Measurements from ENCODE around the gene TAF1A.

The TAF1A gene

GRCh38 chr1:222539951-222540597 lies 49.7 kb downstream of the TAF1A start:
- Mint-ChIP-seq H3K27me3 (peaks cover 2 to 14% of the 10 kb centered on the region in 2 donors), H3K4me1 (no peaks in the 10 kb centered on the region), H3K36me3 (no peaks in the 10 kb centered on the region), H3K4me3 (no peak overlapping the region), H3K27ac (no peak overlapping the region), H3K9me3 (no peaks in the 10 kb centered on the region)
- DNase-seq (no peak), ATAC-seq (replicated peaks) (no peak)

- ATAC-seq (replicated peaks): no peak
These were observed 54.3 kb downstream of the TAF1A start for GRCh38 chr1:222535455-222535854.

GRCh38 chr1:222530852-222531251 lies 58.9 kb downstream of the TAF1A start:
- ATAC-seq (replicated peaks) (no peak), DNase-seq (no peak)
- Mint-ChIP-seq H3K27me3 (peaks cover 0 to 3% of the 10 kb centered on the region in 2 donors), H3K9me3 (peaks cover 3 to 5% of the 10 kb centered on the region in 2 donors), H3K4me1 (no peaks in the 10 kb centered on the region), H3K27ac (no peak overlapping the region), H3K4me3 (no peak overlapping the region), H3K36me3 (peaks cover 0 to 8% of the 10 kb centered on the region in 2 donors)

More at GRCh38 chr1:222535455-222535854, 54.3 kb downstream of the TAF1A start:
- Mint-ChIP-seq H3K9me3 (no peaks in the 10 kb centered on the region), H3K4me1 (no peaks in the 10 kb centered on the region), H3K36me3 (no peaks in the 10 kb centered on the region), H3K27me3 (peaks cover 0 to 3% of the 10 kb centered on the region in 2 donors), H3K4me3 (no peak overlapping the region), H3K27ac (no peak overlapping the region)
- DNase-seq: no peak

- DNase-seq (no peak), ATAC-seq (replicated peaks) (no peak)
- peaks cover 0 to 8% of the 10 kb centered on the region in 2 donors for H3K36me3 Mint-ChIP-seq
- H3K27me3 Mint-ChIP-seq: peaks cover 3 to 7% of the 10 kb centered on the region in 2 donors
- no peak overlapping the region for H3K27ac Mint-ChIP-seq
- no peaks in the 10 kb centered on the region for H3K4me1 Mint-ChIP-seq
- no peak overlapping the region for H3K4me3 Mint-ChIP-seq
- H3K9me3 Mint-ChIP-seq: peaks cover 3 to 5% of the 10 kb centered on the region in 2 donors
These were observed 59.8 kb downstream of the TAF1A start for GRCh38 chr1:222529916-222530315.

- Mint-ChIP-seq H3K9me3 (peaks cover 3 to 5% of the 10 kb centered on the region in 2 donors), H3K27me3 (peaks cover 3 to 7% of the 10 kb centered on the region in 2 donors), H3K4me3 (no peak overlapping the region)
These were observed 60.6 kb downstream of the TAF1A start for GRCh38 chr1:222529181-222529580.

GRCh38 chr1:222525951-222526350 lies 63.8 kb downstream of the TAF1A start:
- ATAC-seq (replicated peaks): no peak
- Mint-ChIP-seq H3K9me3 (peaks cover 3 to 5% of the 10 kb centered on the region in 2 donors), H3K36me3 (peaks cover 0 to 8% of the 10 kb centered on the region in 2 donors), H3K27me3 (peaks cover 0 to 7% of the 10 kb centered on the region in 2 donors), H3K4me1 (no peaks in the 10 kb centered on the region), H3K4me3 (no peak overlapping the region), H3K27ac (no peak overlapping the region)
- DNase-seq: no peak

More at GRCh38 chr1:222529181-222529580, 60.6 kb downstream of the TAF1A start:
- Mint-ChIP-seq H3K36me3 (peaks cover 0 to 8% of the 10 kb centered on the region in 2 donors), H3K4me1 (no peaks in the 10 kb centered on the region), H3K27ac (no peak overlapping the region)
- ATAC-seq (replicated peaks): no peak
- DNase-seq: no peak

GRCh38 chr1:222523852-222524251 lies 65.9 kb downstream of the TAF1A start:
- DNase-seq (no peak), ATAC-seq (replicated peaks) (no peak)
- H3K4me1 Mint-ChIP-seq: no peaks in the 10 kb centered on the region
- peaks cover 0 to 8% of the 10 kb centered on the region in 2 donors for H3K36me3 Mint-ChIP-seq
- no peak overlapping the region for H3K4me3 Mint-ChIP-seq
- peaks cover 3 to 5% of the 10 kb centered on the region in 2 donors for H3K9me3 Mint-ChIP-seq
- H3K27ac Mint-ChIP-seq: no peak overlapping the region
- H3K27me3 Mint-ChIP-seq: peaks cover 0 to 7% of the 10 kb centered on the region in 2 donors

- Mint-ChIP-seq H3K4me3 (no peak overlapping the region), H3K36me3 (peaks cover 0 to 1% of the 10 kb centered on the region in 2 donors), H3K9me3 (peaks cover under 1 to 1% of the 10 kb centered on the region in 2 donors), H3K4me1 (no peaks in the 10 kb centered on the region), H3K27me3 (peaks cover 0 to 7% of the 10 kb centered on the region in 2 donors), H3K27ac (no peak overlapping the region)
- ATAC-seq (replicated peaks) (no peak), DNase-seq (no peak)
These were observed 67.4 kb downstream of the TAF1A start for GRCh38 chr1:222522105-222522915.

GRCh38 chr1:222521299-222522104 lies 68.2 kb downstream of the TAF1A start:
- no peak for DNase-seq
- no peak overlapping the region for H3K4me3 Mint-ChIP-seq
- H3K36me3 Mint-ChIP-seq: no peaks in the 10 kb centered on the region
- H3K27ac Mint-ChIP-seq: no peak overlapping the region
- ATAC-seq (replicated peaks): no peak
- peaks cover 0 to 7% of the 10 kb centered on the region in 2 donors for H3K27me3 Mint-ChIP-seq
- no peaks in the 10 kb centered on the region for H3K9me3 Mint-ChIP-seq
- no peaks in the 10 kb centered on the region for H3K4me1 Mint-ChIP-seq
